A204.1 (cell line): Measurements from ENCODE around the gene RAB27A.
"Not testable (repeated sequence)": the region's sequence is repeated elsewhere in the genome, so short reads cannot be mapped to it uniquely, and the experiment has no call there.

Experiments used
- FAIRE-seq: peaks from 2 replicates; lab custom pipeline; 2012; peaks lifted over from hg19 to GRCh38; lab: Jason Lieb, UNC

The RAB27A gene

DNA sequence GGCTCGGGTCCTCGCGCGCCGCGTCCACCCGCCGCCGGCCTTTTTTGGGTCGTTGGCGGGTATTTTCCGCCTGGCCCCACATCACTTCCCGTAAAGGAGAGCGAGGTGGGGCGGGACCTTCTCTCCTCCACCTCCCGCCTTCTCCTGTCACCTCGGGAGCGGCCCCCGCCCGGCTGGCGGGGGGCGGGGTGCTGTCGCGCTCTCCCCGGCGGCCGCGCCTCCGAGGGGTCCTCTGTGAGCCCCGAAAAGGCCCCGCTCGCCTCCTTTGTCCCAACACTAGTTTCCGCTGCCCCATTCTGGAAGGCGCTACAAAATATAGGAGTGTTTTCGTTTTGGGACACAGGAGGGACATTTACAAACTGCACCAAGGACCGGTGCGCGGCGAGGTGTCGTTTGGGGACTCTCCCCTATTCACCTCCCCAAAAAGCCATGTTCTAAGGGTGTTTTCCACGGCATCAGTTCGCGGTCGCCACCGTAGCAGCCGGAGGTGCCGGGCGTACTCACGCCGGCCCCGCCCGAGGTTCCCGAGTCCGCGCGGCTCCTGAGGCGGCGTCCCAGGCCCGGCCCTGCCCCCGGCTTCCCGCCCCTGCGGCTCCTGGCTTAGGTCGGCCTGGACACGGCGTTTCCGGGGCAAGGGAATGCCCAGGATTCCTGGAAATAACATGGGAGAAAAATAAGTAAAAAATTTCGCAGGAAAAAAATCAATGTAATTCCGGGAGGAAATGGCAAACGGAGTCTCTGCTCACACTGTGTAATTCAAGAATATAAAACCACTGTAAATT lies at the start of gene RAB27A:
RAB27A (minus strand) TSS at position 68 of the 782 bp plus-strand sequence. CDS start 54,879 bp downstream, outside the sequence.
- no peak for FAIRE-seq

- no peak for FAIRE-seq
These were observed 47.5 kb upstream of the RAB27A start for GRCh38 chr15:55337160-55337559.

GRCh38 chr15:55334997-55335396 lies 45.4 kb upstream of the RAB27A start:
- no peak for FAIRE-seq

- no peak for FAIRE-seq
These were observed 44.8 kb upstream of the RAB27A start for GRCh38 chr15:55334371-55334770.

DNA sequence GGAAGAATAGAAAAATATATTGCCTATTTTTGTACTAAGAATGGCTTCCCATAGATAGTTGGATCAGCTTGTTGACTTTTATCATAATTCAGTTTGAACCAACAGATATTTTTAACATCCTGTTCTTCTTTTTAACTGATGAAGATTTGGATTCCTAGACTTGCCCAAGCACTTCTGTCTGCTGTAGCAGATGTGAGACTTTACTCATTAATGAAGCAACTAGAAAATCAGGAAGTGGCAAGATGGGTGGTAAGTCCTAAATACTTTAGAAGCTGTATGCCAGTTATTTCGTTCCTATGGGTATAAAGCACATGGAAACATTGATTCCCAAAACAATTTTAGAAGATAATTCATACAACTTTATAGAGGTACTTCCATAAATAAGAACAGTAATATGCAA lies 37.8 kb upstream of the RAB27A start:
- no peak for FAIRE-seq

- FAIRE-seq = no peak
These were observed 32.9 kb upstream of the RAB27A start for GRCh38 chr15:55322467-55322866.

DNA sequence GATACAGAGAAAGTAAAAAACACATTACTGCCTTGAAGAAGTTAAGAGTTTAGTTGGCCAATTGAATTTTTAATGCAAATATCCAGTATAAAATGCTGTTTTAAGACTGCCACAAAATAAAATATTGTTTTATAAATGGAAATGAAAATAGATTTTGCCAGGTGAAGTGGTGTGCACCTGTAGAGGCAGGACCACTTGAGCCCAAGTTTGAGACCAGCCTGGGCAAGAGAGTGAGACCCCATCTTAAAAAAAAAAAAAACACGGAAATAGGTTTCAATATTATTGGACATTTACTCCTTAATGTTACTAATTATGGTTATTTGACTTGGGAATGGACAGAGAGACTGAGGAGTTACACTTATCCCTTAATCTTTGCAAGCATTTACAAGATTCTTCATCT lies 31.4 kb upstream of the RAB27A start:
- FAIRE-seq = no peak

DNA sequence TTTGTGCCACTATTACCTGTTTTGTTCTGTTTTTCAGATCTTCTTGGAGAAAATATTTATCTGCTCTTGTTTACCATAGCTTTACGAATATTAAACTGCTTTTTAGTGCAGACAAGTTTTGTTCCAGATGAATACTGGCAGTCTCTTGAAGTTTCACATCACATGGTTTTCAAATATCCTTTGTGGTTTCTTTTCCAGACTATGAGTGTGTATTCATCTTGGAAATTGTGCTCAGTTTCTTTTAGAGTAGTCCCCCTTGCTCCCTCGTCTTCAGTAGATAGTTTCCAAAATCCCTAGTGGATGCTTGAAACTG lies 30.6 kb upstream of the RAB27A start:
- FAIRE-seq = no peak

- no peak for FAIRE-seq
These were observed 30.1 kb upstream of the RAB27A start for GRCh38 chr15:55319537-55320237.

DNA sequence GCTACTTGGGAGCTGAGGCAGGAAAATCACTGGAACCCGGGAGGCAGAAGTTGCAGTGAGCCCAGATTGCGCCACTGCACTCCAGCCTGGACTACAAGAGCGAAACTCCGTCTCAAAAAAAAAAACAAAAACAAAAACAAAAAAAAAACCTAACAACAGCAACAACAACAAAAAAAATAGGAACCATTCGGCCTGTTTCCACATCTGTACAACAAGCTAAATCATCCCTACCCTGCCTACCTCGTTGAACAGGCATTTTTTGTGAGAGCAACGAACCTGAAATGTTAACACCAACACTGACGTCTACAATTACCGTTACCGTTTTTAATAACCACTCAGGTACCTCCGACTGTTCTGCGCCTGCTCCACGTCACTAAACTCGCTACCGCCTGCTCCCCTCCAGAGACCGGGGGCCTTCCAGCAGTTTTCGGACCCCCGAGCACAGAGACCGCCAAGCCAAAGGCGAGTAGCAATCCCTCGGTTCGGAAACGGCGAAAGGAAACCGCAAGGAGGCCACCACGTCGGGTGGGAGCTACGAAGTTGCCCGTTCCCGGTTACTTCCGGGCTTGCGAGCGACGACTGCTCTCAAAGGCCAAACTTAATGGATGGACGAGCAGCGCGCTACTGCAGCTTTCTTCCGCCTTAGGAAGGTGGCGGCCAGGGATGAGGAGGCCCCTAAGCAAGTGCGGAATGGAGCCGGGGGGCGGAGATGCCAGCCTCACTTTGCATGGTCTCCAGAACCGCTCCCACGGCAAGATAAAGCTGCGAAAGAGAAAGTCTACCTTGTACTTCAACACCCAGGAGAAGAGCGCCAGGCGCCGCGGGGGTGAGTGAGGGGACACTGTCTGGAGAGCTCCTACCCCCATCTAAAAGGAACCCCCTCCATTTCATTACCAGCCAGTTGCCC lies 29.2 kb upstream of the RAB27A start, which contains the start of the genes PIGB and PIGBOS1:
PIGB (plus strand) TSS at position 635 of the 907 bp plus-strand sequence; CDS start at position 664, 29 bp downstream.
PIGBOS1 (minus strand) TSS at position 536 of the 907 bp plus-strand sequence. CDS start 1,331 bp downstream, outside the sequence.
- no peak for FAIRE-seq

DNA sequence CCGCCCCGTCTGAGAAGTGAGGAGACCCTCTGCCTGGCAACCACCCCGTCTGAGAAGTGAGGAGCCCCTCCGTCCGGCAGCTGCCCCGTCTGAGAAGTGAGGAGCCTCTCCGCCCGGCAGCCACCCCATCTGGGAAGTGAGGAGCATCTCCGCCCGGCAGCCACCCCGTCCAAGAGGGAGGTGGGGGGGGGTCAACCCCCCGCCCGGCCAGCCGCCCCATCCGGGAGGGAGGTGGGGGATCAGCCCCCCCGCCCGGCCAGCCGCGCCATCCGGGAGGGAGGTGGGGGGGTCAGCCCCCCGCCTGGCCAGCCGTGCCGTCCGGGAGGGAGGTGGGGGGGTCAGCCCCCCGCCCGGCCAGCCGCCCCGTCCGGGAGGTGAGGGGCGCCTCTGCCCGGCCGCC lies 13.2 kb upstream of the RAB27A start:
- FAIRE-seq = not testable (repeated sequence)

- FAIRE-seq = no peak
These were observed 7.7 kb upstream of the RAB27A start for GRCh38 chr15:55297315-55297714.

DNA sequence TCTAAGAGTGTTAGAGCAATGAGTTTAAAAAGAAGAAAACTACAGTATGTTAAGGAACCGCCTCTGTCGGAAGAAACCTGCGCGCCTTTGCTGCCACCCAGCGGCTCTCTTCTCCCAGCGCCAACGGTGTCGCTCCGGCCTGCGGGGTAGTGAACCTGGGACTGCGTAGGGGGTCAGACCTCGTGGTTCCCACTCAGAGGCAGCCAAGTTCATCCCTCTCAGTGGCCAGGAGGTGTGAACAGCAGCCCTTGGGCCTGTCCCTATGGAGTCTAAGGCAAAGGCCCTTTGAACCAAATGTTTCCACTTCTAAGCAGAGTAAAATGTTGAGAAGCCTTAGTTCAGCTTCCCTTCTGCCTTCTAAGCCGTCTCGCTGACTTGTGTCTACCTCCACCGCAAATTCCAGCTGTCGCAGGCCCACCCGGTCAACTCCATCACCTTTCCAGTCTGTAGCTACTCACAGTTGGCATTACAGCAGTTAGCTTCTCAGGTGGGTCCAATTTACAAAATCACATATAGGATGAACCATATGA lies 980 bp upstream of the RAB27A start:
- peak; percentile 35 for FAIRE-seq

- no peak for FAIRE-seq
These were observed 435 bp downstream of the RAB27A start for GRCh38 chr15:55289011-55289745.

DNA sequence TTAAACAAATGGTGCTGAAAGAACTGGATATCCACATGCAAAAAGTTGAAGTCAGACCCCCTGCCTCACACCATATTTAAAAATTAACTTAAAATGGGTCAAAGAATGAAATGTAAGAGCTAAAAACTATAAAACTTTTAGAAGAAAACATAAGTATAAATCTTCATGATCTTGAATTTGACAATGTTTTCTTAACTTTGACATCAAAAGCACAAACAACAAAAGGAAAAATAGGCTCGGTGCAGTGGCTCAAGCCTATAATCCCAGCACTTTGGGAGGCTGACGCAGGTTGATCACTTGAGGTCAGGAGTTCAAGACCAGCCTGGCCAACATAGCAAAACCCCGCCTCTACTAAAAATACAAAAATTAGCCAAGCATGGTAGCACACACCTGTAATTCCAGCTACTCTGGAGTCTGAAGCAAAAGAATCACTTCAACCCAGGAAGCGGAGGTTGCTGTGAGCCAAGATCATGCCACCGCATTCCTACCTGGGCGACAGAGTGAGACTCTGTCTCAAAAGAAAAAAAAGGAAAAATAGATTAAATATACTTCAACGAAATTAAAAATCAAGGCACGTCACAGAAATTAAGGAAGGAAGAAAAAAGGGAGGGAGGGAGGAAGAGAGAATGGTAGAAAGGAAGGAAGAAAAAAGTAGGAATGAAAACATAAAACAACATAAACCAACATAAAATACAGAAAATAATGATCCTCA lies 1.5 kb downstream of the RAB27A start:
- no peak for FAIRE-seq

- not testable (repeated sequence) for FAIRE-seq
These were observed 3.0 kb downstream of the RAB27A start for GRCh38 chr15:55286442-55287189.

DNA sequence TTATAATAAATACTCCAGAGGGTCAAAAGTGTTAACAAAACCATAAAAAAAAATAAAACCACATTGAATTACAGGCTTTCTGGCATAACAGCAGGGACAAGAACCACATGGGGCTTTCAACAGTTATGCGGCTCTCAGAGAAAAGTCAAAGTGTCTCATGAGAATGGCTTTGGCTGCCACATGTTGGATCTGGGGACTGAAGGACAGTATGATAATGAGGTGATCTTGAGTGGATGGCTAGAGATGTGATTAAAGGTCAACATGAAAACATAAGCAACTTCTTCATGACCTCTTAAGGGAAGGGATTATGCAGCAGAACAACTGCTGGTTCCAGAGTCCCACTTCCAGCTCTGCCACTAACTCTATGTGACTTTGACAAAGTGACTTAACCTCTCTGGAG lies 5.2 kb downstream of the RAB27A start:
- FAIRE-seq = no peak

DNA sequence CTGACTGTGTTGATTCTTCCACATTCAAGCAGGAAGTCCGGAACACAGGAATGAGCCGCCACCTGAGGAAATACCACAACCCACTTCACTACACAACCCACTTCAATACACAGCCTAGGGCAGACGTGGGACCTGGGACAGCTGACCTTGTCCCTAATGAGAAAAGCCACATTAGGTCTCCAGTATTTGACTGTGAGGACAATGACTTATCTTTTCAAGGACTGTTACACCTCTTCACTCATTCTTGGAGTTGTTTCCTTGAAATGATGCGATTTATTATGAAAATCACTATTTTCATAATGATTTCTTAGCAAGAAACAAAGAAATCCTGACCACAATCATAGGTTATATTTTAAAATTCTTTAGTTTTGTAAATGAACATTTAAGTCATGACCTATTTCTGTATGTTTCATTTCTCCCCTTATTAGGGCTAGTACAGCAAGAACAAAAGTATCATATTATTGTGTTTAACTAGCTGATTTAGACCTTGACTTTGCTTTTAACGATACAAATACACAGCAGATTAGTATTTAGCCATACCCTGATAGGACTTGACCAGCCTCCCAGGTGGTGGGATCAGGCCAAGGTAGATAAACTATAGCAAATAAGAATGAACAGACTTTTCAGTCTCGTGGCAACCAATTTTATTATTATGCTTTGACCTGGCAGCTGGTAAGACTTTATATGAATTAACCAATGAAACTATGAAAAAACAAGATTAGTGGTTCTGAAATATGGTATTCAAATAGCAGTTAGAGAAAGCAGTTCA lies 6.0 kb downstream of the RAB27A start:
- FAIRE-seq = no peak

GRCh38 chr15:55282284-55282833 lies 7.3 kb downstream of the RAB27A start:
- FAIRE-seq = no peak
